Measurements from ENCODE around the gene FAM227B.

The FAM227B gene

DNA sequence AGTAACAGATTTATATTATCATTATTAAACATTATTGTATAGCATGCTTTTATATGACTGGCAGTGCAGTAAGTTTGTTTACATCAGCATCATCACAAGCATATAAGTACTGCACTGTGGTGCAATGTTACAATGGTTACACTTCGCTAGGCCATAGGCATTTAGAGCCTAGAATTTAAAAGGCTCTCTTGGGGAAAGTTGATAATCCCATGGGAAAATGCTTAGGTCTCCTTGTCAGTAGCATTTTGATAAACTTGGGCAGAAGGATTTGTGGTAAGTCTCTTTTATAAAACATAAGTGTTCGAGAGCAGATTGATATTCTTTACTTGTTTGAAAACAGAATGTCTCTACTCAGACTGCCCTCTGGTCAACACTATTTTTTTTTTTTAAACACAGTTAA is 7.8 kb upstream of the FAM227B start:
- Histone ChIP-seq H2AFZ (ENCODE audit: low read length) (no peak overlapping the region), H3K27ac (ENCODE audit: low read depth, low read length, poor library complexity, severe bottlenecking) (no peak overlapping the region), H3K27me3 (ENCODE audit: insufficient read depth, low read length) (no peaks in the 10 kb centered on the region)

DNA sequence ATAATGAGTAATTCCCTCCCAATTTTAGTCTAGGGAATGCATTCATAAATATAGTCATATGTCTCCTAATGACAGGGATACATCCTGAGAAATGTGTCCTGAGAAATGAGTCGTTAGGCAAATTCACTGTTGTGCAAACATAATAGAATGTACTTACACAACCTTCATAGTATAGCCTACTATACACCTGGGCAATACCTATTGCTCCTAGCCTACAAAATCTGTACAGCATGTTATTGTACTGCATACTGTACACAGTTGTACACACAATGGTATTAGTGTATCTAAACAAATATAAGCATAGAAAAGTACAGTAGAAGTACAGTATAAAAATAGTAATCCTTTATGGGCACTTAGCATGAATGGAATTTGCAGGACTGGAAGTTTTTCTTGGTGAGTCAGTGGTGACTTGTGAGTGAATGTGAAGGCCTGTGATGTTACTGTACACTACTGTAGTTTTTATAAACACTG is 6.8 kb upstream of the FAM227B start:
- H3K36me3 ChIP-seq (ENCODE audit: insufficient read depth, low read length), result peaks cover 26% of the 10 kb centered on the region

More for the DNA sequence above, 7.8 kb upstream of the FAM227B start:
- Histone ChIP-seq H3K4me2 (ENCODE audit: low read length) (no peak overlapping the region), H3K4me1 (ENCODE audit: insufficient read depth, low read length, severe bottlenecking) (no peaks in the 10 kb centered on the region), H3K36me3 (ENCODE audit: insufficient read depth, low read length) (peaks cover 26% of the 10 kb centered on the region), H3K9me3 (ENCODE audit: low read length) (peaks cover 7% of the 10 kb centered on the region; the same call in 1 of the 2 replicates), H4K20me1 (ENCODE audit: insufficient read depth, low read length) (no peaks in the 10 kb centered on the region), H3K4me3 (ENCODE audit: low read depth, low read length, poor library complexity, severe bottlenecking) (no peak overlapping the region), H3K9me2 (ENCODE audit: low read depth, low read length) (no peaks in the 10 kb centered on the region), H3K79me2 (ENCODE audit: insufficient read depth, low read length) (no peaks in the 10 kb centered on the region), H3K9ac (ENCODE audit: low read length) (no peak overlapping the region), H3F3A (ENCODE audit: insufficient read depth, low read length) (no peaks in the 10 kb centered on the region)
- no peak for TF ChIP-seq EZH2 (IDR thresholded peaks at IDR 0.05; ENCODE audit: borderline replicate concordance, low read length)
- TF ChIP-seq, protein P1, sequence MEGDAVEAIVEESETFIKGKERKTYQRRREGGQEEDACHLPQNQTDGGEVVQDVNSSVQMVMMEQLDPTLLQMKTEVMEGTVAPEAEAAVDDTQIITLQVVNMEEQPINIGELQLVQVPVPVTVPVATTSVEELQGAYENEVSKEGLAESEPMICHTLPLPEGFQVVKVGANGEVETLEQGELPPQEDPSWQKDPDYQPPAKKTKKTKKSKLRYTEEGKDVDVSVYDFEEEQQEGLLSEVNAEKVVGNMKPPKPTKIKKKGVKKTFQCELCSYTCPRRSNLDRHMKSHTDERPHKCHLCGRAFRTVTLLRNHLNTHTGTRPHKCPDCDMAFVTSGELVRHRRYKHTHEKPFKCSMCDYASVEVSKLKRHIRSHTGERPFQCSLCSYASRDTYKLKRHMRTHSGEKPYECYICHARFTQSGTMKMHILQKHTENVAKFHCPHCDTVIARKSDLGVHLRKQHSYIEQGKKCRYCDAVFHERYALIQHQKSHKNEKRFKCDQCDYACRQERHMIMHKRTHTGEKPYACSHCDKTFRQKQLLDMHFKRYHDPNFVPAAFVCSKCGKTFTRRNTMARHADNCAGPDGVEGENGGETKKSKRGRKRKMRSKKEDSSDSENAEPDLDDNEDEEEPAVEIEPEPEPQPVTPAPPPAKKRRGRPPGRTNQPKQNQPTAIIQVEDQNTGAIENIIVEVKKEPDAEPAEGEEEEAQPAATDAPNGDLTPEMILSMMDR (IDR thresholded peaks at IDR 0.05; ENCODE audit: low read length), result no peak

DNA sequence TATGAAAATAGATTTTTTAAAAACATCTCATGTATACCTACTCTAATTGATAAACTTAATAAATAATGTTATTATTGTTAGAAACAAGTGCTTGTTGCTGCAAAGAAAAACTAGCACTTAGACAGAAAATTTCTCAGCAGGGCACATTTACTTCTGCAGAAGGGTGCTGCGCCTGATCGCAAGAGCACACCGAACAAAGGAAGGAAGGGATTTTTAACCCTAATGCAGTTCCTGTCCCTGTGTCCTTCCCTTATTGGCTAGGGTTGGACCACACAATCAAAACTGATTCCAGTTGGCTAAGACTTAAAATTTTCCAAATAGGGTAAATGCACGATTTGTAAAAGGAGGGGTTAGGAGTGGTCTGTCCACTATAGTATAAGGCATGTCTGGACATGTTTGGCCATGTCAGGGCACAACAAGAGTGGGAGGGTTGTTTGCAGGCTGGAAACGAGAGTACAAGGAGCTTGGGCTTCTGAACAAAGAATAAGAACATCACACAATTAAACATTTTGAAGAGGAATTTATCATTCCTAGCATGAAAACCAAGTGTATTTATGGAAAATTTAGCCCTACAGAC is 4.9 kb upstream of the FAM227B start:
- Histone ChIP-seq H3K9me3 (ENCODE audit: low read length) (peaks cover 7% of the 10 kb centered on the region; the same call in 1 of the 2 replicates), H2AFZ (ENCODE audit: low read length) (no peak overlapping the region), H3K27ac (ENCODE audit: low read depth, low read length, poor library complexity, severe bottlenecking) (no peak overlapping the region), H3K79me2 (ENCODE audit: insufficient read depth, low read length) (peaks cover 15% of the 10 kb centered on the region), H3K27me3 (ENCODE audit: insufficient read depth, low read length) (no peaks in the 10 kb centered on the region), H3K4me1 (ENCODE audit: insufficient read depth, low read length, severe bottlenecking) (peaks cover 13% of the 10 kb centered on the region), H3F3A (ENCODE audit: insufficient read depth, low read length) (no peaks in the 10 kb centered on the region), H4K20me1 (ENCODE audit: insufficient read depth, low read length) (no peaks in the 10 kb centered on the region), H3K9me2 (ENCODE audit: low read depth, low read length) (no peaks in the 10 kb centered on the region), H3K4me2 (ENCODE audit: low read length) (no peak overlapping the region), H3K9ac (ENCODE audit: low read length) (no peak overlapping the region), H3K36me3 (ENCODE audit: insufficient read depth, low read length) (peaks cover 26% of the 10 kb centered on the region), H3K4me3 (ENCODE audit: low read depth, low read length, poor library complexity, severe bottlenecking) (no peak overlapping the region)
- TF ChIP-seq EZH2 (IDR thresholded peaks at IDR 0.05; ENCODE audit: borderline replicate concordance, low read length), result no peak
- TF ChIP-seq, protein P1 (IDR thresholded peaks at IDR 0.05; ENCODE audit: low read length), result no peak

More for the DNA sequence above, 6.8 kb upstream of the FAM227B start:
- Histone ChIP-seq H3K4me2 (ENCODE audit: low read length) (no peak overlapping the region), H3K9me3 (ENCODE audit: low read length) (peaks cover 7% of the 10 kb centered on the region; the same call in 1 of the 2 replicates), H3F3A (ENCODE audit: insufficient read depth, low read length) (no peaks in the 10 kb centered on the region), H3K27me3 (ENCODE audit: insufficient read depth, low read length) (no peaks in the 10 kb centered on the region), H3K27ac (ENCODE audit: low read depth, low read length, poor library complexity, severe bottlenecking) (no peak overlapping the region), H3K9me2 (ENCODE audit: low read depth, low read length) (no peaks in the 10 kb centered on the region), H3K79me2 (ENCODE audit: insufficient read depth, low read length) (0 out of 2 replicates have a peak, but pooled peaks cover 3% of the 10 kb centered on the region), H4K20me1 (ENCODE audit: insufficient read depth, low read length) (no peaks in the 10 kb centered on the region), H3K4me1 (ENCODE audit: insufficient read depth, low read length, severe bottlenecking) (peaks cover 2% of the 10 kb centered on the region), H3K4me3 (ENCODE audit: low read depth, low read length, poor library complexity, severe bottlenecking) (no peak overlapping the region), H2AFZ (ENCODE audit: low read length) (no peak overlapping the region), H3K9ac (ENCODE audit: low read length) (no peak overlapping the region)
- no peak for TF ChIP-seq EZH2 (IDR thresholded peaks at IDR 0.05; ENCODE audit: borderline replicate concordance, low read length)
- TF ChIP-seq, protein P1 (IDR thresholded peaks at IDR 0.05; ENCODE audit: low read length), result no peak

All from OCI-LY1 (cell line).